Measurements from ENCODE around the gene ZNF106.

DNA sequence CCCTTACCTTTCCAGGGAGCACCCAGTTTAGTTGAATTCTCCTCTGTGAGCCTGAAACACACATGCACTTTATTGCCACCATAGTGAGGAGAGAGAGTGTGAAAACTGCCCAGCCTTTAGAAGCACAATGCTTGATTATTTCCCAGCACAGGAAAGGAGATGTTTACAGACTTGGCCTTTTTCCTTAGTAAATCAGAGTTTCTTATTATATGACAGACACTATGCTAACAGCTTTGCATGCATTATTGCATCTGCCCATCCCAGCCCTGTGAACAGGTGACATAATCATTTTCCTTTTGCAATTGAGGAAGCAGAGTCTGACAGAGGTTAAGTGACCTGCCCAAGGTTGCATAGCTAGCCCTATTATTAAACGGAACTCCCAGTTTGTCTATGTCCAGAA lies 95.1 kb downstream of the ZNF106 start:
- TF ChIP-seq, protein P1, sequence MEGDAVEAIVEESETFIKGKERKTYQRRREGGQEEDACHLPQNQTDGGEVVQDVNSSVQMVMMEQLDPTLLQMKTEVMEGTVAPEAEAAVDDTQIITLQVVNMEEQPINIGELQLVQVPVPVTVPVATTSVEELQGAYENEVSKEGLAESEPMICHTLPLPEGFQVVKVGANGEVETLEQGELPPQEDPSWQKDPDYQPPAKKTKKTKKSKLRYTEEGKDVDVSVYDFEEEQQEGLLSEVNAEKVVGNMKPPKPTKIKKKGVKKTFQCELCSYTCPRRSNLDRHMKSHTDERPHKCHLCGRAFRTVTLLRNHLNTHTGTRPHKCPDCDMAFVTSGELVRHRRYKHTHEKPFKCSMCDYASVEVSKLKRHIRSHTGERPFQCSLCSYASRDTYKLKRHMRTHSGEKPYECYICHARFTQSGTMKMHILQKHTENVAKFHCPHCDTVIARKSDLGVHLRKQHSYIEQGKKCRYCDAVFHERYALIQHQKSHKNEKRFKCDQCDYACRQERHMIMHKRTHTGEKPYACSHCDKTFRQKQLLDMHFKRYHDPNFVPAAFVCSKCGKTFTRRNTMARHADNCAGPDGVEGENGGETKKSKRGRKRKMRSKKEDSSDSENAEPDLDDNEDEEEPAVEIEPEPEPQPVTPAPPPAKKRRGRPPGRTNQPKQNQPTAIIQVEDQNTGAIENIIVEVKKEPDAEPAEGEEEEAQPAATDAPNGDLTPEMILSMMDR (conservative IDR thresholded peaks at IDR 0.05; ENCODE audit: low read length) = no peak
- TF ChIP-seq EZH2phosphoT487 (IDR thresholded peaks at IDR 0.05; ENCODE audit: borderline replicate concordance) = no peak
